ENCODE data around the gene C1orf159. TPM values are rescaled to one million over a fixed set of nuclear protein-coding genes. Genes with fewer than 3 reads are reported as not detected.

Gene C1orf159
- total RNA-seq, 2 experiments from 2014 or later, result 11.1 to 11.3 TPM

DNA sequence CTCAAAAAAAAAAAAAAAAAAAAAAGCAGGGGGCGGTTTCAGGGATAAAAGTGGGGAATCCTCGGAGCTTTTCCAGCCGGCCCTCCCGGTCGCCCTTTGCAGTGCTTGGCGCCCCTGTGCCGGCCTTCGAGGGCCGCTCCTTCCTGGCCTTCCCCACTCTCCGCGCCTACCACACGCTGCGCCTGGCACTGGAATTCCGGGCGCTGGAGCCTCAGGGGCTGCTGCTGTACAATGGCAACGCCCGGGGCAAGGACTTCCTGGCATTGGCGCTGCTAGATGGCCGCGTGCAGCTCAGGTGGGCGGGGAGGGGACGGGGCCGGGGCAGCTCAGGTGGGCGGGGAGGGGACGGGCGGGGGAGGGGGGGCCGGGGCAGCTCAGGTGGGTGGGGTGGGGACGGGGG lies 67.1 kb downstream of the C1orf159 start:
- Mint-ChIP-seq H3K36me3 (ENCODE audit: low read depth) (no peaks in the 10 kb centered on the region), H3K9me3 (no peaks in the 10 kb centered on the region), H3K4me1 (ENCODE audit: low read depth) (no peaks in the 10 kb centered on the region), H3K27ac (no peak overlapping the region), H3K27me3 (peaks cover 7% of the 10 kb centered on the region), H3K4me3 (no peak overlapping the region)
- ChIA-PET CTCF (no interaction called here), POLR2A (no interaction called here)
- Histone ChIP-seq H3K9me3 (ENCODE audit: control insufficient read depth in 1 of 2, insufficient read depth in 1 of 2, low read length in 2 of 2) (peaks cover 0 to 15% of the 10 kb centered on the region in 2 experiments), H3K36me3 (ENCODE audit: insufficient read depth, low read length) (no peaks in the 10 kb centered on the region), H3K4me1 (ENCODE audit: insufficient read depth, low read length) (no peaks in the 10 kb centered on the region), H3K27me3 (ENCODE audit: control insufficient read depth in 1 of 2, insufficient read depth in 2 of 2, low read length in 2 of 2) (no peaks in the 10 kb centered on the region), H3K27ac (ENCODE audit: low read depth in 1 of 2, low read length in 2 of 2) (no peak overlapping the region), H3K4me3 (ENCODE audit: low read length) (no peak overlapping the region)
- TF ChIP-seq, protein P1, sequence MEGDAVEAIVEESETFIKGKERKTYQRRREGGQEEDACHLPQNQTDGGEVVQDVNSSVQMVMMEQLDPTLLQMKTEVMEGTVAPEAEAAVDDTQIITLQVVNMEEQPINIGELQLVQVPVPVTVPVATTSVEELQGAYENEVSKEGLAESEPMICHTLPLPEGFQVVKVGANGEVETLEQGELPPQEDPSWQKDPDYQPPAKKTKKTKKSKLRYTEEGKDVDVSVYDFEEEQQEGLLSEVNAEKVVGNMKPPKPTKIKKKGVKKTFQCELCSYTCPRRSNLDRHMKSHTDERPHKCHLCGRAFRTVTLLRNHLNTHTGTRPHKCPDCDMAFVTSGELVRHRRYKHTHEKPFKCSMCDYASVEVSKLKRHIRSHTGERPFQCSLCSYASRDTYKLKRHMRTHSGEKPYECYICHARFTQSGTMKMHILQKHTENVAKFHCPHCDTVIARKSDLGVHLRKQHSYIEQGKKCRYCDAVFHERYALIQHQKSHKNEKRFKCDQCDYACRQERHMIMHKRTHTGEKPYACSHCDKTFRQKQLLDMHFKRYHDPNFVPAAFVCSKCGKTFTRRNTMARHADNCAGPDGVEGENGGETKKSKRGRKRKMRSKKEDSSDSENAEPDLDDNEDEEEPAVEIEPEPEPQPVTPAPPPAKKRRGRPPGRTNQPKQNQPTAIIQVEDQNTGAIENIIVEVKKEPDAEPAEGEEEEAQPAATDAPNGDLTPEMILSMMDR (IDR thresholded peaks at IDR 0.05), result no peak
- ATAC-seq (ENCODE audit: poor library complexity), result no peak
- intact Hi-C loops (cut with DNase I, micrococcal nuclease), result no loop called here
- DNase-seq, result no peak

DNA sequence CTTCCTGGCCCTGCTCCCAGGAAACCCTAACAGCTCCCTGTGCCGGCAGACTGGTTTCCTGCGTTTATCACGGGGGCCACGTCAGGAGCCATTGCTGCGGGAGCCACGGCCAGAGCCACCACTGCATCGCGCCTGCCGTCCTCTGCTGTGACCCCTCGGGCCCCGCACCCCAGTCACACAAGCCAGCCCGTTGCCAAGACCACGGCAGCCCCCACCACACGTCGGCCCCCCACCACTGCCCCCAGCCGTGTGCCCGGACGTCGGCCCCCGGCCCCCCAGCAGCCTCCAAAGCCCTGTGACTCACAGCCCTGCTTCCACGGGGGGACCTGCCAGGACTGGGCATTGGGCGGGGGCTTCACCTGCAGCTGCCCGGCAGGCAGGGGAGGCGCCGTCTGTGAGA lies 67.9 kb downstream of the C1orf159 start:
- Mint-ChIP-seq H3K27me3 (peaks cover 7% of the 10 kb centered on the region), H3K4me1 (ENCODE audit: low read depth) (no peaks in the 10 kb centered on the region), H3K4me3 (no peak overlapping the region), H3K9me3 (no peaks in the 10 kb centered on the region), H3K36me3 (ENCODE audit: low read depth) (no peaks in the 10 kb centered on the region), H3K27ac (no peak overlapping the region)
- intact Hi-C loops (cut with DNase I, micrococcal nuclease), result no loop called here
- H3K27ac ChIP-seq (ENCODE audit: low read depth in 1 of 2, low read length in 2 of 2), result no peak overlapping the region
- H3K27me3 ChIP-seq (ENCODE audit: control insufficient read depth in 1 of 2, insufficient read depth in 2 of 2, low read length in 2 of 2), result no peaks in the 10 kb centered on the region
- TF ChIP-seq, protein P1 (IDR thresholded peaks at IDR 0.05), result no peak
- POLR2A ChIA-PET, result no interaction called here
- H3K4me3 ChIP-seq (ENCODE audit: low read length), result no peak overlapping the region
- no peak for ATAC-seq (ENCODE audit: poor library complexity)
- H3K4me1 ChIP-seq (ENCODE audit: insufficient read depth, low read length), result no peaks in the 10 kb centered on the region
- no peaks in the 10 kb centered on the region for H3K36me3 ChIP-seq (ENCODE audit: insufficient read depth, low read length)
- CTCF ChIA-PET, result no interaction called here
- peaks cover 0 to 23% of the 10 kb centered on the region in 2 experiments for H3K9me3 ChIP-seq (ENCODE audit: control insufficient read depth in 1 of 2, insufficient read depth in 1 of 2, low read length in 2 of 2)
- no peak for DNase-seq

DNA sequence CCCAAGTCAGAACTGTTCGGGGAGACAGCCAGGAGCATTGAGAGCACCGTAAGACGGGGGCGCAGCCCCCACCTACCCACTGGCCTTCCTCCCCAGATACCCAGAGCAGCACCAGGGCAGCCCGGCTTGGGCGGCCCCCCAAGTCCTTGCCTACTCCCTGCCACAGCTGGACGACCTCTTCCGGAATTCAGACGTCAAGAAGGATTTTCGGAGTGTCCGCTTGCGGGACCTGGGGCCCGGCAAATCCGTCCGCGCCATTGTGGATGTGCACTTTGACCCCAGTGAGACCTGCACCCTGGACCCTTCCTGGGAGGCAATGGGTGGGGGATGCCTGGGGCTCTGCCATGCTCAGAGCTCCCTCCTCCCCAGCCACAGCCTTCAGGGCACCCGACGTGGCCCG lies 68.5 kb downstream of the C1orf159 start:
- H3K27ac Mint-ChIP-seq, result no peak overlapping the region
- peaks cover 0 to 28% of the 10 kb centered on the region in 2 experiments for H3K9me3 ChIP-seq (ENCODE audit: control insufficient read depth in 1 of 2, insufficient read depth in 1 of 2, low read length in 2 of 2)
- intact Hi-C loops (cut with DNase I, micrococcal nuclease), result no loop called here
- no peaks in the 10 kb centered on the region for H3K36me3 Mint-ChIP-seq (ENCODE audit: low read depth)
- POLR2A ChIA-PET, result no interaction called here
- no peaks in the 10 kb centered on the region for H3K27me3 ChIP-seq (ENCODE audit: control insufficient read depth in 1 of 2, insufficient read depth in 2 of 2, low read length in 2 of 2)
- H3K4me3 ChIP-seq (ENCODE audit: low read length), result no peak overlapping the region
- H3K9me3 Mint-ChIP-seq, result no peaks in the 10 kb centered on the region
- no peaks in the 10 kb centered on the region for H3K36me3 ChIP-seq (ENCODE audit: insufficient read depth, low read length)
- DNase-seq, result no peak
- H3K27ac ChIP-seq (ENCODE audit: low read depth in 1 of 2, low read length in 2 of 2), result no peak overlapping the region
- TF ChIP-seq, protein P1 (IDR thresholded peaks at IDR 0.05), result no peak
- H3K27me3 Mint-ChIP-seq, result peaks cover 3% of the 10 kb centered on the region
- H3K4me3 Mint-ChIP-seq, result no peak overlapping the region
- no peaks in the 10 kb centered on the region for H3K4me1 Mint-ChIP-seq (ENCODE audit: low read depth)
- CTCF ChIA-PET, result no interaction called here
- H3K4me1 ChIP-seq (ENCODE audit: insufficient read depth, low read length), result no peaks in the 10 kb centered on the region
- ATAC-seq (ENCODE audit: poor library complexity), result no peak
